ENCODE results near the gene ING4.

ING4 gene

GRCh38 chr12:6676962-6677361 is 14.0 kb upstream of the ING4 start:
- H3K27ac ChIP-seq = no peak overlapping the region
- TF ChIP-seq ZFX (IDR thresholded peaks at IDR 0.05; ENCODE audit: borderline replicate concordance) = no peak
- TF ChIP-seq CTCF (IDR thresholded peaks at IDR 0.05) = no peak

- H3K27ac ChIP-seq = no peak overlapping the region
- TF ChIP-seq CTCF (IDR thresholded peaks at IDR 0.05) (no peak), ZFX (IDR thresholded peaks at IDR 0.05; ENCODE audit: borderline replicate concordance) (no peak)
These were observed 9.2 kb upstream of the ING4 start for GRCh38 chr12:6672143-6672542.

GRCh38 chr12:6667559-6668210 is 4.8 kb upstream of the ING4 start:
- TF ChIP-seq ZFX (IDR thresholded peaks at IDR 0.05; ENCODE audit: borderline replicate concordance) = no peak
- TF ChIP-seq CTCF (IDR thresholded peaks at IDR 0.05) = peak; percentile 60
- H3K27ac ChIP-seq = no peak overlapping the region

GRCh38 chr12:6666211-6666610 is 3.3 kb upstream of the ING4 start:
- H3K27ac ChIP-seq = no peak overlapping the region
- TF ChIP-seq ZFX (IDR thresholded peaks at IDR 0.05; ENCODE audit: borderline replicate concordance) (no peak), CTCF (IDR thresholded peaks at IDR 0.05) (no peak)

- TF ChIP-seq CTCF (IDR thresholded peaks at IDR 0.05) (no peak), ZFX (IDR thresholded peaks at IDR 0.05; ENCODE audit: borderline replicate concordance) (no peak)
- H3K27ac ChIP-seq = 0 out of 2 replicates have a peak overlapping the region, but pooled peaks have one; percentile 82
These were observed 2.0 kb upstream of the ING4 start for GRCh38 chr12:6664902-6665301.

- TF ChIP-seq CTCF (IDR thresholded peaks at IDR 0.05) (no peak), ZFX (IDR thresholded peaks at IDR 0.05; ENCODE audit: borderline replicate concordance) (no peak)
These were observed 365 bp downstream of the ING4 start for GRCh38 chr12:6662602-6662905.

GRCh38 chr12:6653987-6654386 is 8.9 kb downstream of the ING4 start:
- TF ChIP-seq CTCF (IDR thresholded peaks at IDR 0.05) (no peak), ZFX (IDR thresholded peaks at IDR 0.05; ENCODE audit: borderline replicate concordance) (no peak)

More at GRCh38 chr12:6662602-6662905, 365 bp downstream of the ING4 start:
- peak overlapping the region; percentile 82 for H3K27ac ChIP-seq

More at GRCh38 chr12:6653987-6654386, 8.9 kb downstream of the ING4 start:
- H3K27ac ChIP-seq = no peak overlapping the region

All from 22Rv1 (cell line).